ENCODE data around the gene CARD9.

GRCh38 chr9:136358016-136358415, 15.5 kb downstream of the CARD9 start:
- TF ChIP-seq POLR2A (IDR thresholded peaks at IDR 0.05), result no peak
- TF ChIP-seq CTCF (IDR thresholded peaks at IDR 0.05), result no peak

Data from esophagus squamous epithelium (tissue), 4 donors.